Measurements from ENCODE around the gene IGFBP7. TPM values are rescaled to one million over a fixed set of nuclear protein-coding genes. Genes with fewer than 3 reads are reported as not detected.

The IGFBP7 gene
- total RNA-seq, 1 donor from 2014 or later: 716 TPM

DNA sequence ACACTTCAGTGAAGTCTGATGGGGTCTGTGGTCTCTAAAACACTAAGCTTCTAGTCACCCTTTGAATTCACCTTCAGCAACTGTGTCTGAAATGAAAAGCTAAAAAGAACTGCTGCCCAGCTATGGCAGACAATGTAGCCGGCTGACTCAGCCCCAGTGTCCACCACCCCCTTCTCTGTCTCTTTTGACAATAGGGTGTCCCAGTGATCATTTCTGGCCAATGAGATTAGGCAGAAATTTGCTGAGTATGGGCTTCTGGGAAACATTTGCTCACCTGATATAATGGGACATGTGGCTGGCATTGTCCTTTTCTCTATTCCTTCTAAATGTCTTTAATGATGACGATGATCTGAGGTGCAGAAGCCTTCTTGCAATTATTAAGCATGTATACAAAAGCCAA lies 20.6 kb downstream of the IGFBP7 start:
- H3K4me1 ChIP-seq: peaks cover 16% of the 10 kb centered on the region
- no peaks in the 10 kb centered on the region for H3K9me3 ChIP-seq
- peak overlapping the region; percentile 16 for H3K27ac ChIP-seq
- no peaks in the 10 kb centered on the region for H3K36me3 ChIP-seq
- DNase-seq (ENCODE audit: extremely low spot score in 2 of 2): peak in 1 of 2 donors; percentile 20
- no peak overlapping the region for H3K4me3 ChIP-seq
- intact Hi-C loops (cut with DNase I): no loop called here
- TF ChIP-seq, protein P1, sequence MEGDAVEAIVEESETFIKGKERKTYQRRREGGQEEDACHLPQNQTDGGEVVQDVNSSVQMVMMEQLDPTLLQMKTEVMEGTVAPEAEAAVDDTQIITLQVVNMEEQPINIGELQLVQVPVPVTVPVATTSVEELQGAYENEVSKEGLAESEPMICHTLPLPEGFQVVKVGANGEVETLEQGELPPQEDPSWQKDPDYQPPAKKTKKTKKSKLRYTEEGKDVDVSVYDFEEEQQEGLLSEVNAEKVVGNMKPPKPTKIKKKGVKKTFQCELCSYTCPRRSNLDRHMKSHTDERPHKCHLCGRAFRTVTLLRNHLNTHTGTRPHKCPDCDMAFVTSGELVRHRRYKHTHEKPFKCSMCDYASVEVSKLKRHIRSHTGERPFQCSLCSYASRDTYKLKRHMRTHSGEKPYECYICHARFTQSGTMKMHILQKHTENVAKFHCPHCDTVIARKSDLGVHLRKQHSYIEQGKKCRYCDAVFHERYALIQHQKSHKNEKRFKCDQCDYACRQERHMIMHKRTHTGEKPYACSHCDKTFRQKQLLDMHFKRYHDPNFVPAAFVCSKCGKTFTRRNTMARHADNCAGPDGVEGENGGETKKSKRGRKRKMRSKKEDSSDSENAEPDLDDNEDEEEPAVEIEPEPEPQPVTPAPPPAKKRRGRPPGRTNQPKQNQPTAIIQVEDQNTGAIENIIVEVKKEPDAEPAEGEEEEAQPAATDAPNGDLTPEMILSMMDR (IDR thresholded peaks at IDR 0.05): no peak
- TF ChIP-seq POLR2AphosphoS5 (IDR thresholded peaks at IDR 0.05; ENCODE audit: insufficient read depth in 1 of 2, low read depth in 1 of 2) (no peak), POLR2A (IDR thresholded peaks at IDR 0.05) (no peak)
- no peaks in the 10 kb centered on the region for H3K27me3 ChIP-seq

DNA sequence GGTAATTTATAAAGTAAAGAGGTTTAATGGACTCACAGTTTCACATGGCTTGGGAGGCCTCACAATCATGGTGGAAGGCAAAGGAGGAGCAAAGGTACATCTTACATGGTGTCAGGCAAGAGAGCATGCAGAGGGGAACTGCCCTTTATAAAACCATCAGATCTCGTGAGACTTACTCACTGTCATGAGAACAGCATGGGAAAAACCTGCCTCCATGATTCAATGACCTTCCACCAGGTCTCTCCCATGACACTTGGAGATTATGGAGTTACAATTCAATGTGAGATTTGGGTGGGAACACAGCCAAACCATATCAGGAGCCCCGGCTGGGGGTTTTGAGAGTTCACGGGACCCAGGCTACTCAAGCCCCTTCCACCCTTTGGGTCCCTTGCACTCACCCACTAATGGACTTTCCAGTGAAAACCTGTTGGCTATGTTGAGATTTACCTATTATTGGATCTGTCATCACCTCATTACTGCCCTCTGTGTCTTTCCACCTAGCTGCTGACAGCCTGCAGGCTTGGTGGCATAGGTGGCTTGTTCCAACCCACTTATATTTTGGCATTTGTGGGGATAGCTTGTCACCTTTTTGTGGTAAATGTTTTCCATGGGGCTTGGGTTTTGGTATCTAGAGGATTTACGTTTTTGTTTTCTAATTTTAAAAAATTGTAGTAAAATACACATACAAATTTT lies 24.0 kb downstream of the IGFBP7 start:
- TF ChIP-seq, protein P1 (IDR thresholded peaks at IDR 0.05): no peak
- TF ChIP-seq POLR2A (IDR thresholded peaks at IDR 0.05) (no peak), POLR2AphosphoS5 (IDR thresholded peaks at IDR 0.05; ENCODE audit: insufficient read depth in 1 of 2, low read depth in 1 of 2) (no peak)
- no peak overlapping the region for H3K4me3 ChIP-seq
- H3K27me3 ChIP-seq: no peaks in the 10 kb centered on the region
- peak in 1 of 2 donors; percentile 40 for DNase-seq (ENCODE audit: extremely low spot score in 2 of 2)
- intact Hi-C loops (cut with DNase I): no loop called here
- H3K27ac ChIP-seq: no peak overlapping the region
- no peaks in the 10 kb centered on the region for H3K9me3 ChIP-seq
- no peaks in the 10 kb centered on the region for H3K36me3 ChIP-seq
- peaks cover 11% of the 10 kb centered on the region for H3K4me1 ChIP-seq

DNA sequence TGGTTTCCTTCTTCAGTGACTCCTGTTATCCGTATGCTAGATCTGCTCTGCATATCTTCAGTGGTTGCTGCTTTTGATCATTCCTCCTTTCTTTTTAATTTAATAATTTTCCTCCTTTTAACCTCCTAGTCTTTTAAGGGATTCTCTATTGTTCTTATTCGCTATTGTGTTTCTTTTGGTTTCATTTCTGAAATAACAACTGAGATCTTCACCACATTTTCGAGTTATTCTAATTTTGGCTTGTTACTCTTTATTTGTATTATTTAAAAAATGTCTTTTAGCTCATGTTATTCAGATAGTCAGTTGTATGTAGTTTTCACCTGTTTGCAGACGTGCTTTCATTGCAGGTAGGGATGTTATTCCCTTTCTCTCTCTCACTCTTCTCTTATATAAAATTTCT lies 24.9 kb downstream of the IGFBP7 start:
- Histone ChIP-seq H3K36me3 (no peaks in the 10 kb centered on the region), H3K9me3 (no peaks in the 10 kb centered on the region), H3K4me3 (no peak overlapping the region), H3K27me3 (no peaks in the 10 kb centered on the region), H3K27ac (no peak overlapping the region), H3K4me1 (peaks cover 20% of the 10 kb centered on the region)
- intact Hi-C loops (cut with DNase I): no loop called here
- DNase-seq (ENCODE audit: extremely low spot score in 2 of 2): no peak
- TF ChIP-seq POLR2AphosphoS5 (IDR thresholded peaks at IDR 0.05; ENCODE audit: insufficient read depth in 1 of 2, low read depth in 1 of 2): no peak
- TF ChIP-seq, protein P1 (IDR thresholded peaks at IDR 0.05): no peak
- no peak for TF ChIP-seq POLR2A (IDR thresholded peaks at IDR 0.05)

DNA sequence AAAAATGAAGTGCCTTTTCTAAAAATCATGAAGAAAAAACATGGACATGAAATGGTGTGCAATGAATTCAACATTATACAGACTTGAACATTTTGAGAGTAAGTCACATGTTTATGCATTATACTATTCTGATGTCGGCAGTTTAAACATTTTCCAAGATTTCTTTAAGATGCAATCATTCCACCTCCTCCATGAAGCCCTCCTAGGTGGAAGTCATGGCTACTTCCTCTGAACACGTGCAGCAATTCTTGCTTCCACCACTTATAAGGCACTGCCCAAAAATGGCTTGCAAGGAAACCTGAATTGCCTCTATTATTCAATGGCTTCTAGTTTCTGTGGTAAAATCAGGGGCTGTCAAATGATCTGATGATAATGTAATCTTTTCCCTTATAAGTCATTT lies 25.8 kb downstream of the IGFBP7 start:
- Histone ChIP-seq H3K36me3 (no peaks in the 10 kb centered on the region), H3K27me3 (no peaks in the 10 kb centered on the region), H3K27ac (no peak overlapping the region), H3K9me3 (no peaks in the 10 kb centered on the region), H3K4me3 (no peak overlapping the region), H3K4me1 (peaks cover 28% of the 10 kb centered on the region)
- intact Hi-C loops (cut with DNase I): no loop called here
- DNase-seq (ENCODE audit: extremely low spot score in 2 of 2): no peak
- TF ChIP-seq POLR2A (IDR thresholded peaks at IDR 0.05): no peak
- TF ChIP-seq, protein P1 (IDR thresholded peaks at IDR 0.05): no peak
- TF ChIP-seq POLR2AphosphoS5 (IDR thresholded peaks at IDR 0.05; ENCODE audit: insufficient read depth in 1 of 2, low read depth in 1 of 2): no peak

DNA sequence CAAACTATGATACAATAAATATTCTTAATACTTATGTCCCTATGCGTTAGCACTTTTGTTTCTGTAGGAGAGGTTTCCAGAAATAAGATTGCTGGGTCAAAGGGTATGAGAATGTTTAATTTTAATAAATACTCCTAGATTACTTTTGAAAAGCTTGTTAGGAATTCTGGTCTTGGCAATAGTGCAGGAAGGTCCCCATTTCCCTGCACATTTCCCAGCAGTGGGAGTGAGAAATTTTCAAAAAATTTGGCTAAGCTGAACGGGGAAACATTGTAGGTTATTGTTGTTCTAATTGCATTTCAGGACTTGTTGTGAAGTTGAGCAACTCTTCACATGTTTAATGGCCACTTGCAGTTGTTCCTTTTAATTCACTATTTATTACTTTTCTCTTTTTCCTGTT lies 27.1 kb downstream of the IGFBP7 start:
- intact Hi-C loops (cut with DNase I): no loop called here
- Histone ChIP-seq H3K27me3 (no peaks in the 10 kb centered on the region), H3K27ac (peak overlapping the region; percentile 80), H3K9me3 (no peaks in the 10 kb centered on the region), H3K4me1 (peaks cover 39% of the 10 kb centered on the region), H3K36me3 (no peaks in the 10 kb centered on the region), H3K4me3 (no peak overlapping the region)
- DNase-seq (ENCODE audit: extremely low spot score in 2 of 2): no peak
- TF ChIP-seq, protein P1 (IDR thresholded peaks at IDR 0.05): no peak
- no peak for TF ChIP-seq POLR2A (IDR thresholded peaks at IDR 0.05)
- TF ChIP-seq POLR2AphosphoS5 (IDR thresholded peaks at IDR 0.05; ENCODE audit: insufficient read depth in 1 of 2, low read depth in 1 of 2): no peak

Measured in vagina (tissue), 2 donors.